ENCODE results near the gene DCAF11.

DNA sequence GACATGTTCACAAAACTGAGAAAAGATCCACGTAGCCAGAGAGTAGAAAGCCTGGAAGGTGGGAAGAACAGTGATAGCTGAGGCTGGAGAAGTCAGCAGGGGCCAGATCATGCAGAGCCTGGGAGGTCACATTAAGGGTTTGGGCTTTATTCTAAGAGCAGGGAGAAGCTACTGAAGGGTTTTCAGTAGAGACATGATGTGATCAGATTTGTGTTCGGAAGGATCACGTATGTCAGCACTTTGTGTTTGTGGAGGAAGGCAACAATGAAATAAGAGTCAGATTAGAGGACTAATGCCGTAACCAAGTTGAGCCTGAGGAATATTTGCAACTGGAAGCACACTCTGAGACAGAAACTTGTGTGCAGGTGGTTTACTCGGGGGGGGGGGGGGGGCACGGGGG is 24.7 kb upstream of the DCAF11 start:
- TF ChIP-seq SRF (IDR thresholded peaks at IDR 0.05; ENCODE audit: low read depth, low read length) (no peak), NRF1 (IDR thresholded peaks at IDR 0.05; ENCODE audit: low read depth, low read length) (no peak), EZH2 (IDR thresholded peaks at IDR 0.05; ENCODE audit: low read depth, low read length, severe bottlenecking) (no peak), PHF8 (conservative IDR thresholded peaks at IDR 0.05; ENCODE audit: low read depth, low read length) (no peak), POLR2A (IDR thresholded peaks at IDR 0.05; ENCODE audit: control extremely low read depth in 1 of 2, low read depth in 2 of 2, low read length in 2 of 2) (no peak), USF2 (IDR thresholded peaks at IDR 0.05; ENCODE audit: low read length) (no peak)
- TF ChIP-seq, protein P1, sequence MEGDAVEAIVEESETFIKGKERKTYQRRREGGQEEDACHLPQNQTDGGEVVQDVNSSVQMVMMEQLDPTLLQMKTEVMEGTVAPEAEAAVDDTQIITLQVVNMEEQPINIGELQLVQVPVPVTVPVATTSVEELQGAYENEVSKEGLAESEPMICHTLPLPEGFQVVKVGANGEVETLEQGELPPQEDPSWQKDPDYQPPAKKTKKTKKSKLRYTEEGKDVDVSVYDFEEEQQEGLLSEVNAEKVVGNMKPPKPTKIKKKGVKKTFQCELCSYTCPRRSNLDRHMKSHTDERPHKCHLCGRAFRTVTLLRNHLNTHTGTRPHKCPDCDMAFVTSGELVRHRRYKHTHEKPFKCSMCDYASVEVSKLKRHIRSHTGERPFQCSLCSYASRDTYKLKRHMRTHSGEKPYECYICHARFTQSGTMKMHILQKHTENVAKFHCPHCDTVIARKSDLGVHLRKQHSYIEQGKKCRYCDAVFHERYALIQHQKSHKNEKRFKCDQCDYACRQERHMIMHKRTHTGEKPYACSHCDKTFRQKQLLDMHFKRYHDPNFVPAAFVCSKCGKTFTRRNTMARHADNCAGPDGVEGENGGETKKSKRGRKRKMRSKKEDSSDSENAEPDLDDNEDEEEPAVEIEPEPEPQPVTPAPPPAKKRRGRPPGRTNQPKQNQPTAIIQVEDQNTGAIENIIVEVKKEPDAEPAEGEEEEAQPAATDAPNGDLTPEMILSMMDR (IDR thresholded peaks at IDR 0.05; ENCODE audit: control extremely low read depth in 1 of 3, insufficient read depth in 1 of 3, low read depth in 1 of 3, low read length in 3 of 3), result no peak
- TF ChIP-seq, protein P2, sequence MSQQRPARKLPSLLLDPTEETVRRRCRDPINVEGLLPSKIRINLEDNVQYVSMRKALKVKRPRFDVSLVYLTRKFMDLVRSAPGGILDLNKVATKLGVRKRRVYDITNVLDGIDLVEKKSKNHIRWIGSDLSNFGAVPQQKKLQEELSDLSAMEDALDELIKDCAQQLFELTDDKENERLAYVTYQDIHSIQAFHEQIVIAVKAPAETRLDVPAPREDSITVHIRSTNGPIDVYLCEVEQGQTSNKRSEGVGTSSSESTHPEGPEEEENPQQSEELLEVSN (IDR thresholded peaks at IDR 0.05), result no peak

Measured in H1 (cell line).